Activated naive CD4-positive, alpha-beta T cell (primary cell): ENCODE results near the gene STARD3.

Source experiments
- DNase-seq, 4 experiments: peaks; one replicate each; lab custom pipeline; 2025; lab: John Stamatoyannopoulos, UW

The STARD3 gene

DNA sequence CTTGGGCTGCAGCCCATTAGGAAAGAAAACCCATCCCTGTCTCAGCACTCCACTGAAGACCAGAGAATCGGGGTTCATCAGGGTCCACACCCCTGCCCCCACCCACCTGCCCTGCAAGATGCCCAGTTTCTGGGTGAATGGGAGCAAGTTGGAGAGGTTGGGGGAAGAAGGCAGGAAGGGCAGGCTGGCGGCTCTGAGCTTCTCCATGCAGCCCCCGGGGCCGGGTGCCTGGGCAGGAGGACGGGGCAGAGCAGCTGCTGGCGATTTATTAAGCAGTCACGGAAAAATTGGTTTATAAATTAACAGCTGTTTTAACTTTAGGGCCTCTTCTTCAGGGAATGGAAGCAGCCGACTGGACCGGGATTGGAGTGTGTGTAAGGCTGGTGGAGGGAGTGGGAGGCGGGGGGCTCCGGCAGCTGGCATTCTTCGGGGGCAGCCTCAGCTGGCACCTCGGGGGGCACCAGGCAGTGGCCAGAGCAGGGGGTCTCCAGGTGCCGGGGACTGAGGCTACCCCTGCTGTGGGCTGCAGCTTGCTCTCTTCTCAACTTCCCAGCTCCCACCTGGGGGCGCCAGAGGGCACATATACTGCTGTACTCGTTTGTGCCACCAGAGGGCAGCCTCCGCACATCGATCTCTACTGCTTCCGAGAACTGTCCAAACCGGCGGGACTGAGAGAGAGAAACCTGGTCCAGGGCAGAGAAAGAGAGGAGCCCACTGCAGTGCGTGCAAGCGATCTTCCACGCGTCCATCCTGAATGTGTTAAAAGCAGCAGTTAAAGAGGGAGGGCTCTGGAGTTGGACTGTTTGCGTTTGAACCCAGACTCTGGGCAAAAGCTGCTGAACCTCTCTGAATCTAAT is 15.2 kb upstream of the STARD3 start:
- DNase-seq: peak; percentile 82 to 89 (median 85)

- DNase-seq: no peak
Observed at GRCh38 chr17:39622380-39623006, 14.5 kb upstream of the STARD3 start.

GRCh38 chr17:39623356-39623950 is 13.5 kb upstream of the STARD3 start:
- DNase-seq: peak; percentile 69 to 88 (median 82)

DNA sequence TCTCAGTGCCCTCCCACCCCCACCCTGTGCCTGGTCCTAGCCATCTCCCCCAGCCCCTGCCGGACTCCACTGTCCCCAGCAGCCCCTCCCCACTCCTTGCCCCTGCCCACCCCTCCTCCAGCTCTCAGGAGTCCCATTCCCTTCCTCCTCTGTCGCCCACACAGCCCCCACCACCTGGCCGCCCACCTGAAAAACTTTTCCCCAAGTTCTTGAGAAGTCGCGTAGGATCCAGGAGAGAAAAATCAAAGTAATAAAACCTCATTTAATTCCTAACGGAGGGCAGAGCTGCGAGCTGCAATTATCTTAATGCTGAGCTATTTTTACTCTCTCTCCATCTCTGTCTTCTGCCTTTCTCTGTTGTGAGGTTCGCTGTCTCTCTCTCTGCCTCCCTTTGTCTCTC is 12.6 kb upstream of the STARD3 start:
- no peak for DNase-seq

DNA sequence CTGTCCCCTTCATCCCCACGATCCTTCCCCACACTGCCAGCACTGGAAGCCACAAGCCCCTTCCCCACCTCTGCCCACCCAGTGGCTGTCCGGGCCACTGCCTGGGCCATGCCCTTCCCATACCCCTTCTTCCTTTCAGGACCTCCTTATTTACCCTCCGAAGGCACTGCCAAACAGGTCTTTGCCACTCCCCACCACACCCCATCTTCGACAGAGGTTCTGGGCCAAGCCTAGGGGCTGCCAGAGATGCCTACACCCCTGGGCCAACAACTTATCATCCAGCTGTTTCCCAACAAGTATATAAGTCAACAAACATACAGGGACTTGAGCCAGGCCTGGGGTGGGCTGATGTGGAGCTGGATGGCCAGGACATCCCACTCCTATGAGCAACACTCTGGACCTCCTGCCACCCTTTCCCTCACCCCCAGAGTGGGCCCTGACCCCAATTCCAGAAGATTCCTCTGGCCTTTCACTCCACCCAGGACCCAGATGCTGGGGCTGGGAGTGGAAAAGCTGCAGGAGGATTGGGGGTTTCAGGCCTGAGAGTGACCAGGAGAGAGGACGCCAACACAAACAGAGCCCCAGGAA is 11.7 kb upstream of the STARD3 start:
- DNase-seq: no peak

DNA sequence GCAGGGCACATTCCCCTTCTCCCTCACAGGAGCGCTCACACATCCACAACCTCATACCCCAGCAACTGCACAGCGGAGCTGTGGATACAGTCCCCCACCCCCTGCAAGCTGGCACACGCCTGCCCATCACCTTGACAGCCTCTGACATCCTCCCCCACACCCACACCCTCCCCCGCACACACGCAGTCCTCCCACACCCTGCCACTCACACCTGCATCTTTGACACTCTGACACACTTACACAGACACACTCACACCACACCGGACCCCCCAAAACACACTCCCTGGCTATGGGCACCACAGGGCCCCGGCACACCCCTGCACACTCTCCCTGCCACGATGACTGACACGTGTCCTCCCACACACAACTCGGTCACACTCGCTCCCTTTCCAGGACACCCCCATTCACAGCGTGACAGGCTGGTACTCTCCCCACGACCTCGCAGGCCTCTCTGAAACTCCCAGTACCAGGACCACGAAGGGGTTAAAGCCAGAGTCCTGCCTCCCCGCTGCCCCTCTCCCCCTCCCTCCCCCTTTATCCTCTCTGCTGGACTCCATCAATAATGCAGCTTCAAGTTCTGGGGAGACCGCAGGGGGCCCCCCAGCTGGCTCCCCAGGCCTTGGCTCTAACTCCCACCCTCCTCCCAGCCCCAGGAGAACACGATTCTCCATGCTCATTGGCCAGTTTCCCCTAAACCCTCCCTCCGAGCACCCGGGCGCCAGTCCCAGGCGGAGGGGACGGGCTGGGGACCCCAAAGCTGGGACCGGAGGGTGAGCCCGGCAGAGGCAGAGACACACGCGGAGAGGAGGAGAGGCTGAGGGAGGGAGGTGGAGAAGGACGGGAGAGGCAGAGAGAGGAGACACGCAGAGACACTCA is 10.5 kb upstream of the STARD3 start, which contains the start of gene PPP1R1B:
Gene PPP1R1B (plus strand): TSS at position 782 of the 876 bp plus-strand sequence. CDS start 441 bp downstream, outside the sequence.
- DNase-seq: no peak

GRCh38 chr17:39627047-39627711 is 9.8 kb upstream of the STARD3 start:
- no peak for DNase-seq

DNA sequence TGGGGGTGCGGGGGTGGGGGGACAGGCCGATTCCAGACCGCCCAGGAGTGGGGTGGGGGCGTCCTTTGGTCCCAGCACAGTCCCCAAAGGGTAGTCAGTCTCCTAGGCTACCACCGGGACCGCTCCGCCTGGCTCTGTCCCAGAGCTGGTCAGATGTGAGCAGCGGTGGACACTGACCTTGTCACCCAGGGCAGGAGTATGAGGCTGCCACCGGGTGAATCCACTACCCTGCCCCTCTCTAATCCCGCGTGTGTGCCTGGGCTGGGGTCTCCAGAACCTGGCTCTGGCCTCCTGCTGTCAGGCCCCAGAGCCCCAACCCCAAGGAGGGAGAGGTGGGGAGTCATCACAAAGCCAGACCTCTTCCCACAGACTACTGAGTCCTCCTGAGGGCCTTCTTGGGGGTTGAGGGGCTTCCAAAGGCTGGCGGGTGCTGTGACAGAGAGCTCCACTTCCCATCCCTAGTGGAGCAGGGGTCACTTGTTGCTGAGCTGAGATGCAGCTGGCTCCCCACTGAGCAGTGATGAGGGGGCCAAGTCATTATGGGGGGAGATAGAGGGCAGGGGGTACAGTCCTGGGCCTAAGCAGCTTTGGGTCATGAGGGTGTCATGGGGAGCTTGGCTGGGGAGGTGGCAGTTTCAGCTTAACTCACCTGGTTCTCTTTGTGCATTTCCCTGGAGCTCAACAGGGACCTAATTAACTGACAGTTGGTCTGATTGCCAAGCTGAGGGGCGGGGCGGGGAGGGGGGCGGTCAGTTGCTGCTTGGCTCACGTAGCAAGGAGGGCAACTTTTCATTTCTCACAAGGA is 9.0 kb upstream of the STARD3 start:
- DNase-seq: no peak

GRCh38 chr17:39628655-39629493 is 8.1 kb upstream of the STARD3 start:
- DNase-seq: no peak

- no peak for DNase-seq
Observed at GRCh38 chr17:39629494-39629880, 7.5 kb upstream of the STARD3 start.

- no peak for DNase-seq
Observed at GRCh38 chr17:39629898-39630297, 7.0 kb upstream of the STARD3 start.

- no peak for DNase-seq
Observed at GRCh38 chr17:39631403-39631802, 5.5 kb upstream of the STARD3 start.

- DNase-seq: no peak
Observed at GRCh38 chr17:39632153-39632941, 4.6 kb upstream of the STARD3 start.

DNA sequence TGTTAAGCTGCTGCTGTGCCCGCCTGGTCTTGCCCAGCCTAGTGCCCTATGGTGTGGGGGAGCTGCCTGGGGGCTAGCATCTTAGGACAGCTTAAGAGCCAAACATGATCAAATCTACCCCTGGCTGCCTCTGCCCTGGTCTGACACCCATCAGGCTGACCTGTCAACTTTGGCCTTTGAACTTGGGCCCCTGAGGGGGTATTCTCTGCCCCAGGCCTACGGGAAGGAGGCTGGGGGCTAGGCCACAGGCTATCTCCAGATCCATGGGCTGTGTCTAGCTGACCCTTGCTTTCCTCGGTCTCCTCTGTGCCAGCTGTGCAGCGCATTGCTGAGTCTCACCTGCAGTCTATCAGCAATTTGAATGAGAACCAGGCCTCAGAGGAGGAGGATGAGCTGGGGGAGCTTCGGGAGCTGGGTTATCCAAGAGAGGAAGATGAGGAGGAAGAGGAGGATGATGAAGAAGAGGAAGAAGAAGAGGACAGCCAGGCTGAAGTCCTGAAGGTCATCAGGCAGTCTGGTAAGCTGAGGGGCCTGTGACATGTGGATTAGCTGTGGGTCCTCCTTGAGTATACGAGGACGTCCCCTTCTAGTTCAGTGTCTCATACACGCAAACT is 3.3 kb upstream of the STARD3 start:
- no peak for DNase-seq

DNA sequence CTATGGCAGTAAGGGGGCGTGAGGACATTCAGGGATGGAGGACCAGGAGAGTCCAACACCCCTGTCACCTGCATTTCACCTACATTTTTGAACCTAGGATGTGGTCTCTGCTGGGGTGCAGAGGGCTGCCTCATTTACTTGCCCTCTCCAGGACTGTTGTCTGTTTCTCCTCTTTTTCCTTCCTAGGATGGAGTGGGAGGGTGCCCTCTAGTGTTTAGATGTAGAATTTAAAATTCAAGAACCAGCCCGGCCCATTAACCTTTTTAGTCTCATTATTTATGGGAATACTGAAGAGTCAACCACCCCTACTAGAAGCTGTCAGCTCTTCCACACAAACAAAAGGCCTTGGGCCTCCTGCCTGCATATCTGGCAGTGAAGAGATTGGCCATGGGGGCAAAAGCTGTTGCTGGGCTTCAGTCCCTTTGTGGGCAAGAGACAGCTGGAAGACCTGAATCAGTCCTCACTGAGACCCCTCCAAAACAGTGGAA is 2.5 kb upstream of the STARD3 start:
- DNase-seq: no peak

- no peak for DNase-seq
Observed at GRCh38 chr17:39635614-39636176, 1.2 kb upstream of the STARD3 start.

DNA sequence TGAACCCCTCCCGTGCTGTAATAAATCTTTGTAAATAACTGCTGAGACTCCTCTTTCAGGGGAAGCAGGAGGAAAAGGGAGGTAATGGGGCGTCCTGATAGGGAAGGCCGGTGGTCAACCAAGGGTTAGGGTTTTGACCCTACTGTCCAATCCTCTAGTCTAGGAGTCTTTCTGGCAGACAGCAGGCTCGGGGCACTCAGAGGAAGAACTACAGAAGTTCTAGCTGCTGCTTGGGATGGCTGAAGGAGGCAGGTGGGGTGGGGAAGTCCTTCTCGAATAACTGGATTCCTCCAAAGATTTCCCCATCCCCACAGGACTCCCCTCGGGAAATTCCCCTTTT is 387 bp upstream of the STARD3 start:
- no peak for DNase-seq

DNA sequence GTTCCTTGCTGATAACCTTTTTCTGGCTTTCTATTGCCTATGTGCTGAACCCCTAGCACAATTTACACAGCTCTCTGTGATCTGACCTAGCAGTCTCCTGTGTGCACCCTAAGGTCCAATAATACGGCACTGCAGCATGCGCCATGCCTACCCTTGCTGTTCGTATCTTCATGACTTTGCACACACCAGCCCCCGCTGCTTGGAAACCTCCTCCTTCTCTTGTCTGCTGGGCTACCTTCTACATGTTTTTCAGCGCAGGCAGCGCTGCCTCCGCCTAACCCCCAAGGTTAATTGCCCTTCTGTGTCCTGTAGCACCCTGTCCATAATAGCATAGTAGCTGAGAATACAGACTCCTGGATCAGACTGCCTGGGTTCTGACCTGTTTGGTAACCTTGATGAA is 1.4 kb downstream of the STARD3 start:
- DNase-seq: no peak
